Germinal center (tissue), 1 donor: ENCODE results near the gene TTC38.
A peak's percentile ranks its signal among the peaks of the same experiment; 100 is the strongest.

Experiments used
- DNase-seq: peaks from one replicate; pipeline ENCODE4 v3.0.0; 2012; ENCODE audit warnings: mixed read lengths, low spot score

Gene TTC38

GRCh38 chr22:46329616-46330015 lies 61.8 kb downstream of the TTC38 start:
- no peak for DNase-seq

- DNase-seq, result no peak
Measured at GRCh38 chr22:46330426-46330825, 62.6 kb downstream of the TTC38 start.

- no peak for DNase-seq
Measured at GRCh38 chr22:46331496-46331895, 63.7 kb downstream of the TTC38 start.

GRCh38 chr22:46335201-46336118 lies 67.7 kb downstream of the TTC38 start, which contains the start of gene TRMU:
Gene TRMU (plus strand): TSS chr22:46335714. CDS start chr22:46335765, 51 bp downstream.
- DNase-seq, result peak; percentile 89

- DNase-seq, result no peak
Measured at GRCh38 chr22:46336119-46337078, 68.6 kb downstream of the TTC38 start.

GRCh38 chr22:46337870-46338269 lies 70.1 kb downstream of the TTC38 start:
- no peak for DNase-seq

- no peak for DNase-seq
Measured at GRCh38 chr22:46338636-46339035, 70.8 kb downstream of the TTC38 start.

- DNase-seq, result no peak
Measured at GRCh38 chr22:46339956-46340355, 72.1 kb downstream of the TTC38 start.

- DNase-seq, result no peak
Measured at GRCh38 chr22:46340676-46341075, 72.9 kb downstream of the TTC38 start.
